GM12892 (cell line): ENCODE data around the gene GNA12.

Experiments
- POLR2A ChIP-seq: IDR thresholded peaks from 2 replicates; pipeline ENCODE4 v1.6.1; 2011; ENCODE audit warnings: low read depth, low read length, control low read depth
- POLR2AphosphoS5 ChIP-seq: IDR thresholded peaks from 2 replicates; pipeline ENCODE4 v1.6.1; 2011; ENCODE audit warnings: low read depth, low read length, control low read depth
- TAF1 ChIP-seq: IDR thresholded peaks from 2 replicates; pipeline ENCODE4 v1.6.1; 2011; ENCODE audit warnings: low read depth, mild to moderate bottlenecking, control low read depth, low read length, borderline replicate concordance

DNA sequence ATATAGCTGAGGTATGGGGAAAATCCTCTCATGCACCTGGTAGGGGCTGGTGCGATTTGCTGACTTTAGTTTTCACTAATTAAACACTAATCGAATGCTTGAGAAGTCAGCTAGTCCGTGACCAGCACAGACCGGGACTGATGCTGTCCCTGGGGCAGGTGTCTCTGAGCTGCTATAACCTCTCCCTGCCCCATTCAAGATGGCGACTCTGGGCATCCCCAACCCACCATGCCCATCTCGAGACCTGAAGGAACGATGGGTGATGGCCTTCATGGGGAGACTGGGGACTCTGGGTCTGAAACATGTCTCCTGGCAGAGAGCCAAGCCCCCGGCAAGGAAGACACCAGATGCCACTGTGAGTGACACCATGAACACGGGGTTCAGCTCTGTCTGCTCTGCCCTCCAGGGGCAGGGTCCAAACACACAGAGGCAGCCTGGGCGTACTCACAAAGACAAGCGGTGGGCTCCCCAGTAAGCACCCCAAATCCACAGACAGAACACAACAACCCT is 57.4 kb downstream of the GNA12 start:
- TF ChIP-seq POLR2AphosphoS5 (no peak), POLR2A (no peak), TAF1 (no peak)
